Panc1 (cell line): ENCODE measurements around the gene SYTL1. TPM values are rescaled to one million over a fixed set of nuclear protein-coding genes. Genes with fewer than 3 reads are reported as not detected.

ENCODE experiments used
- ATAC-seq: fragments of 200-7000 bp; cut with Tn5 transposase; 2 replicates; pipeline ENCODE4 v1.9.1; 2020; ENCODE audit warnings: mild to moderate bottlenecking, moderate library complexity
- BruUV-seq: library from RNA; stranded (reverse); fragments of 400-500 nt; replicated peaks from 2 replicates; lab custom pipeline; 2021; lab: Mats Ljungman, UMichigan
- CTCF ChIA-PET: fragments of 300-600 bp; sonication (Branson Sonifier 250); formaldehyde crosslinking; loops from one replicate; lab custom pipeline; 2022; ENCODE audit warnings: antibody characterized with exemption; lab: Charles Lee
- POLR2A ChIA-PET: fragments of 300-600 bp; sonication (Branson Sonifier 250); formaldehyde crosslinking; loops from one replicate; lab custom pipeline; 2022; ENCODE audit warnings: antibody characterized with exemption; lab: Charles Lee
- DNase-seq: peaks from one replicate; pipeline ENCODE4 v3.0.0-alpha.2; 2010; ENCODE audit warnings: low read depth, low spot score
- H3K27ac ChIP-seq: 2 replicates; pipeline ENCODE4 v1.5.1; 2011; ENCODE audit warnings: mild to moderate bottlenecking, low read length, inconsistent platforms
- H3K27me3 ChIP-seq: fragments of 200-500 bp; sonication (Bioruptor generic); 2 replicates; pipeline ENCODE4 v1.6.0; 2014; ENCODE audit warnings: low read length, inconsistent platforms; ENCODE audit not compliant: control insufficient read depth, insufficient read depth
- H3K36me3 ChIP-seq: fragments of 200-500 bp; sonication (Bioruptor generic); 2 replicates; pipeline ENCODE4 v1.5.1; 2014; ENCODE audit warnings: inconsistent platforms, mild to moderate bottlenecking, low read length, moderate library complexity; ENCODE audit not compliant: control insufficient read depth, insufficient read depth
- H3K4me1 ChIP-seq: 2 replicates; pipeline ENCODE4 v1.5.1; 2011; ENCODE audit warnings: inconsistent platforms, mild to moderate bottlenecking, low read length, moderate library complexity; ENCODE audit not compliant: control insufficient read depth, insufficient read depth
- H3K4me3 ChIP-seq, 2 experiments: 2 replicates each; pipeline ENCODE4 v1.5.1; 2011 to 2012; ENCODE audit warnings: low read depth in 2 of 2, low read length in 2 of 2, mild to moderate bottlenecking in 2 of 2, inconsistent platforms in 1 of 2, moderate library complexity in 1 of 2
- H3K9me3 ChIP-seq: fragments of 200-500 bp; sonication (Bioruptor generic); 2 replicates; pipeline ENCODE4 v1.5.1; 2014; ENCODE audit warnings: low read depth, mild to moderate bottlenecking, inconsistent platforms, low read length, moderate library complexity; ENCODE audit not compliant: control insufficient read depth, insufficient read depth
- POLR2AphosphoS5 ChIP-seq: IDR thresholded peaks from 2 replicates; pipeline ENCODE4 v1.6.1; 2012; ENCODE audit warnings: mild to moderate bottlenecking, low read depth, low read length, moderate library complexity
- SIN3A ChIP-seq: IDR thresholded peaks from 2 replicates; pipeline ENCODE4 v1.6.1; 2012; ENCODE audit warnings: low read depth, mild to moderate bottlenecking, low read length, moderate library complexity, borderline replicate concordance; ENCODE audit not compliant: insufficient read depth
- TCF7L2 ChIP-seq: IDR thresholded peaks from 2 replicates; pipeline ENCODE4 v1.6.1; 2011; ENCODE audit warnings: mild to moderate bottlenecking, low read depth, low read length, inconsistent platforms
- in situ Hi-C: cut with HindIII; loops from 2 replicates; pipeline ENCODE4 v1.10.0; 2016; ENCODE audit warnings: low sequenced_read_pairs, low pct_unique_long_range_greater_than_20kb
- intact Hi-C: fragments of 100-400 bp; cut with micrococcal nuclease; formaldehyde crosslinking; loops from one replicate; pipeline ENCODE4 v1.10.0; 2022; ENCODE audit not compliant: unreplicated experiment
- total RNA-seq: library from RNA; stranded (reverse); gene quantifications from one replicate; pipeline ENCODE4 v1.2.1, GENCODE V29; 2021; ENCODE audit not compliant: unreplicated experiment
- TF ChIP-seq, protein P1 (sequence below): fragments of 450-650 bp; IDR thresholded peaks from 2 replicates; pipeline ENCODE4 v1.5.1; 2017; ENCODE audit warnings: mild to moderate bottlenecking
- TF ChIP-seq, protein P2 (sequence below), 2 experiments: IDR thresholded peaks; 2 replicates each; pipeline ENCODE4 v1.6.1; 2011 to 2012; ENCODE audit warnings: low read depth in 2 of 2, control low read depth in 1 of 2, low read length in 1 of 2, mild to moderate bottlenecking in 1 of 2, moderate library complexity in 1 of 2; ENCODE audit not compliant: insufficient read depth in 1 of 2

SYTL1 gene
- total RNA-seq, 1 experiment from 2014 or later: 2.4 TPM

DNA sequence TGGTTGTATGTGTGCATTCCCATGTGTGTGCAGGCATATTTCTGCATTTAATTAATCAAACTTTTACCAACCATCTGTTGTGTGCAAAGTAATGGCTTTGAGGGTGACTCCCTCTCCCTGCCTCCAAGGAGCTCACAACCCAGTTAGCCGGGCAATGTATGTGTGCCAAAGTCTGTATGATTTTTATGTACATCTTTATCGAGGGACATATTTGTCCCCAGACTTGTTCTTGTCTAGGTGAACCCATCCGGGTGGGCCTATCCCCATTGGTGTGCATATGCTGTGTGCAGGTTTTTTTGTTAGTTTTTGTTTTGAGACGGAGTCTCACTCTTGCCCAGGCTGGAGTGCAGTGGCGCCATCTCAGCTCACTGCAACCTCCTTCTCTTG lies 1.8 kb downstream of the SYTL1 start:
- H3K4me1 ChIP-seq: peaks cover 21% of the 10 kb centered on the region
- BruUV-seq: no TSS peak
- intact Hi-C loops: no loop called here
- H3K27ac ChIP-seq: no peak overlapping the region
- in situ Hi-C loops: no loop called here
- H3K27me3 ChIP-seq: no peaks in the 10 kb centered on the region
- ChIA-PET CTCF (interaction anchor here (0.6 kb wide), 1 partner anchor 118 kb away, joined by 9 read pairs; no protein-coding TSS in a partner anchor), POLR2A (interaction anchor here (0.5 to 0.6 kb wide), 4 partner anchors 24 to 366 kb away, joined by 3 to 14 read pairs (median 4); no protein-coding TSS in a partner anchor)
- no peak for DNase-seq
- H3K9me3 ChIP-seq: no peaks in the 10 kb centered on the region
- no peak overlapping the region for H3K4me3 ChIP-seq
- no peak for TF ChIP-seq POLR2AphosphoS5
- ATAC-seq: no peak
- H3K36me3 ChIP-seq: no peaks in the 10 kb centered on the region

DNA sequence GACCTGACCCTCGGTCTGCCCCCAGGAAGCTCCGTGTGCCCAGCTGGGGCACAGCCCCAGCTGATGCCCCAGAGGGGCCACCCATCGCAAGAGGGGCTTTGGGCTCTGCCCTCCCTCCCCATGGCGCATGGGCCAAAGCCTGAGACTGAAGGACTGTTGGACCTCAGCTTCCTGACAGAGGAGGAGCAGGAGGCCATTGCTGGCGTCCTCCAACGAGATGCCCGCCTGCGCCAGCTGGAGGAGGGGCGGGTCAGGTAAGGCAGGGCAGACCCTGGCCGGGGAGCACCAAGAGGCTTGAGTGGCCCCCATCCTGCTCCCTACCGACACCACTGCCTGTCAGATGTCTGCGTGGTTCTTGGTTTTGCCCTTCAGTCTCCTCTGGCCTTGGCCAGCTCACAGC lies 3.5 kb downstream of the SYTL1 start:
- in situ Hi-C loops (no loop called here), intact Hi-C loops (no loop called here)
- Histone ChIP-seq H3K27ac (no peak overlapping the region), H3K4me3 (no peak overlapping the region), H3K36me3 (no peaks in the 10 kb centered on the region), H3K27me3 (no peaks in the 10 kb centered on the region), H3K4me1 (peaks cover 29% of the 10 kb centered on the region), H3K9me3 (no peaks in the 10 kb centered on the region)
- no peak for ATAC-seq
- BruUV-seq: no TSS peak
- DNase-seq: no peak
- ChIA-PET CTCF (interaction anchor here (0.6 kb wide), 1 partner anchor 17 kb away, joined by 3 read pairs; no protein-coding TSS in a partner anchor), POLR2A (interaction anchor here (0.7 to 1.3 kb wide), 3 partner anchors 20 to 1040 kb away, joined by 3 to 5 read pairs (median 3); no protein-coding TSS in a partner anchor)
- TF ChIP-seq SIN3A: no peak
- TF ChIP-seq TCF7L2: no peak
- TF ChIP-seq, protein P1, sequence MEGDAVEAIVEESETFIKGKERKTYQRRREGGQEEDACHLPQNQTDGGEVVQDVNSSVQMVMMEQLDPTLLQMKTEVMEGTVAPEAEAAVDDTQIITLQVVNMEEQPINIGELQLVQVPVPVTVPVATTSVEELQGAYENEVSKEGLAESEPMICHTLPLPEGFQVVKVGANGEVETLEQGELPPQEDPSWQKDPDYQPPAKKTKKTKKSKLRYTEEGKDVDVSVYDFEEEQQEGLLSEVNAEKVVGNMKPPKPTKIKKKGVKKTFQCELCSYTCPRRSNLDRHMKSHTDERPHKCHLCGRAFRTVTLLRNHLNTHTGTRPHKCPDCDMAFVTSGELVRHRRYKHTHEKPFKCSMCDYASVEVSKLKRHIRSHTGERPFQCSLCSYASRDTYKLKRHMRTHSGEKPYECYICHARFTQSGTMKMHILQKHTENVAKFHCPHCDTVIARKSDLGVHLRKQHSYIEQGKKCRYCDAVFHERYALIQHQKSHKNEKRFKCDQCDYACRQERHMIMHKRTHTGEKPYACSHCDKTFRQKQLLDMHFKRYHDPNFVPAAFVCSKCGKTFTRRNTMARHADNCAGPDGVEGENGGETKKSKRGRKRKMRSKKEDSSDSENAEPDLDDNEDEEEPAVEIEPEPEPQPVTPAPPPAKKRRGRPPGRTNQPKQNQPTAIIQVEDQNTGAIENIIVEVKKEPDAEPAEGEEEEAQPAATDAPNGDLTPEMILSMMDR: no peak
- TF ChIP-seq, protein P2, sequence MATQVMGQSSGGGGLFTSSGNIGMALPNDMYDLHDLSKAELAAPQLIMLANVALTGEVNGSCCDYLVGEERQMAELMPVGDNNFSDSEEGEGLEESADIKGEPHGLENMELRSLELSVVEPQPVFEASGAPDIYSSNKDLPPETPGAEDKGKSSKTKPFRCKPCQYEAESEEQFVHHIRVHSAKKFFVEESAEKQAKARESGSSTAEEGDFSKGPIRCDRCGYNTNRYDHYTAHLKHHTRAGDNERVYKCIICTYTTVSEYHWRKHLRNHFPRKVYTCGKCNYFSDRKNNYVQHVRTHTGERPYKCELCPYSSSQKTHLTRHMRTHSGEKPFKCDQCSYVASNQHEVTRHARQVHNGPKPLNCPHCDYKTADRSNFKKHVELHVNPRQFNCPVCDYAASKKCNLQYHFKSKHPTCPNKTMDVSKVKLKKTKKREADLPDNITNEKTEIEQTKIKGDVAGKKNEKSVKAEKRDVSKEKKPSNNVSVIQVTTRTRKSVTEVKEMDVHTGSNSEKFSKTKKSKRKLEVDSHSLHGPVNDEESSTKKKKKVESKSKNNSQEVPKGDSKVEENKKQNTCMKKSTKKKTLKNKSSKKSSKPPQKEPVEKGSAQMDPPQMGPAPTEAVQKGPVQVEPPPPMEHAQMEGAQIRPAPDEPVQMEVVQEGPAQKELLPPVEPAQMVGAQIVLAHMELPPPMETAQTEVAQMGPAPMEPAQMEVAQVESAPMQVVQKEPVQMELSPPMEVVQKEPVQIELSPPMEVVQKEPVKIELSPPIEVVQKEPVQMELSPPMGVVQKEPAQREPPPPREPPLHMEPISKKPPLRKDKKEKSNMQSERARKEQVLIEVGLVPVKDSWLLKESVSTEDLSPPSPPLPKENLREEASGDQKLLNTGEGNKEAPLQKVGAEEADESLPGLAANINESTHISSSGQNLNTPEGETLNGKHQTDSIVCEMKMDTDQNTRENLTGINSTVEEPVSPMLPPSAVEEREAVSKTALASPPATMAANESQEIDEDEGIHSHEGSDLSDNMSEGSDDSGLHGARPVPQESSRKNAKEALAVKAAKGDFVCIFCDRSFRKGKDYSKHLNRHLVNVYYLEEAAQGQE (IDR thresholded peaks at IDR 0.05; ENCODE audit: insufficient read depth in 1 of 2, low read depth in 2 of 2, low read length in 1 of 2): no peak
- no peak for TF ChIP-seq POLR2AphosphoS5

DNA sequence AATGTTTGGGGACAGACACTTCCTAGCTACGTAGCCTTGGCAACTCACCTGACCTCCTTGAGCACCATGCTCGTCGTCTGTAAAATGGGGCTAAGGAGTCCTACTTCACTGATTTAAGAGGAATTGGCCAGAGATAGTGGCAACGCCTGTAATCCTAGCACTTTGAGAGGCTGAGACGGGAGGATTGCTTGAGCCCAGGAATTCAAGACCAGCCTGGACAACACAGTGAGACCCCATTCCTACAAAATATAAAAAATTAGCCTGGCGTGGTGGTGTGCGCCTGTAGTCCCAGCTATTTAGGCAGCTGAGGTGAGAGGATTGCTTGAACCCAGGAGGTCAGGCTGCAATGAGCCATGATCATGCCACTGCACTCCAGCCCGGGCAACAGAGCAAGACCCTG lies 4.5 kb downstream of the SYTL1 start:
- H3K27ac ChIP-seq: no peak overlapping the region
- intact Hi-C loops (no loop called here), in situ Hi-C loops (no loop called here)
- ATAC-seq: no peak
- POLR2A ChIA-PET: no interaction called here
- CTCF ChIA-PET: no interaction called here
- H3K4me3 ChIP-seq: no peak overlapping the region
- no peaks in the 10 kb centered on the region for H3K36me3 ChIP-seq
- no peaks in the 10 kb centered on the region for H3K27me3 ChIP-seq
- DNase-seq: no peak
- no peak for TF ChIP-seq TCF7L2
- TF ChIP-seq, protein P1: no peak
- TF ChIP-seq, protein P2 (IDR thresholded peaks at IDR 0.05; ENCODE audit: insufficient read depth in 1 of 2, low read depth in 2 of 2, low read length in 1 of 2): no peak
- no peak for TF ChIP-seq SIN3A
- no peak for TF ChIP-seq POLR2AphosphoS5
- BruUV-seq: no TSS peak
- H3K9me3 ChIP-seq: no peaks in the 10 kb centered on the region
- H3K4me1 ChIP-seq: peaks cover 29% of the 10 kb centered on the region
